GM10266 (cell line): Measurements from ENCODE around the gene ARPC5L.
"Not testable (repeated sequence)": the region's sequence is repeated elsewhere in the genome, so short reads cannot be mapped to it uniquely, and the experiment has no call there.

Source experiments
- DNase-seq: peaks from one replicate; pipeline ENCODE4 v3.0.0; 2012; ENCODE audit errors: extremely low spot score
- TF ChIP-seq, protein P1 (sequence below): IDR thresholded peaks from 2 replicates; pipeline ENCODE4 v1.5.1; 2012; ENCODE audit warnings: mild to moderate bottlenecking, low read depth; ENCODE audit not compliant: control insufficient read depth, insufficient read depth; ENCODE audit errors: missing control alignments

ARPC5L gene

DNA sequence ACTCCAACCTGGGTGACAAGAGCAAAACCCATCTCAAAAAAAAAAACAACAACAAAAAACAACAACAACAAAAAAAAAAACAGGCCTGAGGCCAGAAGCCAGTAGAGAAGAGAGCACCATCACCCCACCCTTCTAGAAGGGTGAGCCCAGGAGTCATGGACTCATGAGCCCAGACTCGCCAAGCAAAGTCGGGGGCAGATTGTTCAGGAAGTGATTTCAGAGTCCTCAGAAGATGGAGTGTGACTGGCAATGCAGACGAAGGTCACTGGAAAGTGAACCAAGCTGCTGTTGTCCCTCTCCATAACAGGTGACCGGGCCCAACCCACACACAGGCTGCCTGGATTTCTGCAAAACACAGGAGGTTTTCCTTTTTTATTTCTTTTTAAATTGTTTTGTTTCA, 17.6 kb upstream of the ARPC5L start:
- TF ChIP-seq, protein P1, sequence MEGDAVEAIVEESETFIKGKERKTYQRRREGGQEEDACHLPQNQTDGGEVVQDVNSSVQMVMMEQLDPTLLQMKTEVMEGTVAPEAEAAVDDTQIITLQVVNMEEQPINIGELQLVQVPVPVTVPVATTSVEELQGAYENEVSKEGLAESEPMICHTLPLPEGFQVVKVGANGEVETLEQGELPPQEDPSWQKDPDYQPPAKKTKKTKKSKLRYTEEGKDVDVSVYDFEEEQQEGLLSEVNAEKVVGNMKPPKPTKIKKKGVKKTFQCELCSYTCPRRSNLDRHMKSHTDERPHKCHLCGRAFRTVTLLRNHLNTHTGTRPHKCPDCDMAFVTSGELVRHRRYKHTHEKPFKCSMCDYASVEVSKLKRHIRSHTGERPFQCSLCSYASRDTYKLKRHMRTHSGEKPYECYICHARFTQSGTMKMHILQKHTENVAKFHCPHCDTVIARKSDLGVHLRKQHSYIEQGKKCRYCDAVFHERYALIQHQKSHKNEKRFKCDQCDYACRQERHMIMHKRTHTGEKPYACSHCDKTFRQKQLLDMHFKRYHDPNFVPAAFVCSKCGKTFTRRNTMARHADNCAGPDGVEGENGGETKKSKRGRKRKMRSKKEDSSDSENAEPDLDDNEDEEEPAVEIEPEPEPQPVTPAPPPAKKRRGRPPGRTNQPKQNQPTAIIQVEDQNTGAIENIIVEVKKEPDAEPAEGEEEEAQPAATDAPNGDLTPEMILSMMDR, result no peak
- DNase-seq, result no peak

DNA sequence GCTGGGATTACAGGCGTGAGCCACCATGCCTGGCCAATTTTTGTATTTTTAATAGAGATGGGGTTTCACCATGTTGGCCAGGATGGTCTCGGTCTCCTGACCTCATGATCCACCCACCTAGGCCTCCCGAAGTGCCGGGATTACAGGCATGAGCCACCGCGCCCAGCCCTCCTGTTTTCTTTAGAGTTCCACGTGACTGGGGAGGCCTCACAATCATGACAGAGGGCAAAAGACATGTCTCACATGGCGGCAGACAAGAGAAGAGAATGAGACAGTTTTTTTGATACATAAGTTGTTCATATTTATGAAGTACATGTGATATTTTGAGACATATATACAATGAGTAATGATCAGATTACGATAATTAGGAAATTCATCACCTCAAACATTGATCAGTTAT, 15.5 kb upstream of the ARPC5L start:
- not testable (repeated sequence) for DNase-seq

DNA sequence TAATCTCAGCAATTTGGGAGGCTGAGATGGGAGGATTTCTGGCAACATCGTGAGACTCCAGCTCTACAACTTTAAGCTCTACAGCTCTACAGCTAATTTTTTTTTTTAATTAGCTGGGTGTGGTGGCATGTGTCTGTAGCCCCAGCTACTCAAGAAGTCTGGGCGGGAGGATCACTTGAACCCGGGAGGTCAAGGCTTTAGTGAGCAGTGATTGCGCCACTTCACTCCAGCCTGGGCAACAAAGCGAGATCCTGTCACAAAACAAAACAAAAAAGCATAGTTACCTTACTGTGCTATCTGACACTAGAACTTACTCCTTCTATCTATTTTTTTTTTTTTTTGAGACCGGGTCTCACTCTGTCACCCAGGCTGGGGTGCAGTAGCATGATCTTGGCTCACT, 15.0 kb upstream of the ARPC5L start:
- TF ChIP-seq, protein P1, result no peak
- DNase-seq, result no peak

DNA sequence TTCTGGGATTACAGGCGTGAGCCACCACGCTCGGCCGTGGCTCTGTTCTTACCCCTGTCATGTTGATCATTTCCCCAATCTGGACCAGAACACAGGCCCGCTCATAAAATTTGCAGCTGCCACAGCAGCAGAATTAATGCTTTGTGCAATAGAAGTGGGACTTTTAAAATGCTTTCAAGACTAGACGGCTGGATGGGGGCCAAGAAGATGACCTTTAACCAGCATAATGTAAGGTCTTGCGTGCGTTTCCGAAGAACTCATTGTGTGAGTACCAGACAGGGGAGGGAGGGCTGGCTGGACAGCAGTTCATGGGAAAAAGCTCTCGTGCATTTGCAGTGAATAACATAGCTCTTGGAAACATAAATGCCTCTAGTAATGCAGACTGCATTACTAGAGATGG, 12.1 kb upstream of the ARPC5L start:
- TF ChIP-seq, protein P1, result no peak
- DNase-seq, result no peak

DNA sequence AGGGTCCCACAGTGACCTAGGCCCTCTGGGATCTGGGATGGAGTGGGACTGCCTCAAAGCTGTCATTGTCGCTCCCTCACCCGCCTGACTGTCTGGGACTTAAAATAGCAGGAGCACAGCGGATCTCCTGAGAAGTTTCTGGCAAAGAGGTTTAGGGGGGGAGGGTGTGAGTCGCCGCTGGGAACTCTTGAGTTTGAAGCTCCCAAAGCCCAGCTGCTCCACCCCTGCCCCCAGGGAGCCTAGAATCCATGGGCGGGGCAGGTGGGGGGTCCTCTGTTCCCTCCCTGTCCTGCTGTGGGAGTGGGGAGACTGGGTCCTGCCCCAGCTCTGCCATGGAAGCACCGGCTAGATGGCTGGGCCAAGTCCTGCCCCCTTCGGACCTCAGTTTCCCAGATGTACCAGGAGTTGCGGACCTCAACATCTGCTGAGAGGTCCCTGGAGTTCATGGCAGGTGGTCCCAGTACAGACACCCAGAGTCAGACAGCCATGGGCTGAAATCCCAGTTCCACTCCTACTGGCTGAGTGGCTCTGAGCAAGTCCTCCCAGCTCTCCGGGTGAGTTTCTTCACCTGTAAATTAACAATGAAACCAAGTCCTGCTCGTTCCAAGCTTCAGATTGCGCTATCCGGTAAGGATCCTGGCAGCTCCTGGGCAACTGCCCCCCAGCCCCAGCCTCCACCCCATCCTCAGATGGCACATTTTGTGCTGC, 9.7 kb upstream of the ARPC5L start:
- TF ChIP-seq, protein P1, result no peak
- DNase-seq, result peak; percentile 17

DNA sequence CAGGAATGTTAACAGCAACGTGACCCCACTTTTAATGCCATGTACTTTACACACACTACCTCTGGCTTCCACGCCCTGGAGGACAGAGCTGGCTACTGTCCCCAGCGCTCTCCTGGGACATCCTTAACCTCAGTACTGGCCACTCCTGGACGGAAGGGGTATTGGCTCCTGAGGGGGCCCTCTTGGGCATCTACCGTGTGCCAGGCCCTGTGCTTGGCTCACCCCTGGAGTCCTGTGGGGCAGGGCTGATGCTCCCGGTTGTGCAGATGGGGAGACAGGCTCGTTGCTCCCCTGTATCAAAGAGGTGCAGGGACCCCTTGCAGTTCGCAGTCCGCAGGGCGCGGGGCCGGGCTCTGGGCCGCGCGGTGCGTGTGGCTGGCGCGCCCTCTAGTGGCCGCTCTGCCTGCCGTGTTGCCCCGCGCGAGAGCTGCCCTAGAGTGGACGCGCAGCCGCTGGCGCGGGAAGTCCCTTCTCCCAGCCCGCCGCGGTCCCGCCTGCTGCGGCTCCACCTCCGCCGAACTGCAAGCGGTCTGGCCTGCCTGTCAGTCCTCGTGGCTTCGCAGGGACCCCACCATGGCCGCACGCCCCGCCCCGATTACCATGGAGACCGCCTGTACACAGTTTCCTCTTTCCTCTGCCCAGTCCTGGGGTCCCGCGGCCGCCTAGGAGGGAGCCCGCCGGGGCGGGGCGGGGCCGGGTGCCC, 8.9 kb upstream of the ARPC5L start, which contains the start of gene WDR38:
Gene WDR38, plus strand, starts transcription at position 632 of the 703 bp plus-strand sequence. CDS start 72 bp downstream, outside the sequence.
- peak; percentile 91 for DNase-seq
- TF ChIP-seq, protein P1, result peak; percentile 96

DNA sequence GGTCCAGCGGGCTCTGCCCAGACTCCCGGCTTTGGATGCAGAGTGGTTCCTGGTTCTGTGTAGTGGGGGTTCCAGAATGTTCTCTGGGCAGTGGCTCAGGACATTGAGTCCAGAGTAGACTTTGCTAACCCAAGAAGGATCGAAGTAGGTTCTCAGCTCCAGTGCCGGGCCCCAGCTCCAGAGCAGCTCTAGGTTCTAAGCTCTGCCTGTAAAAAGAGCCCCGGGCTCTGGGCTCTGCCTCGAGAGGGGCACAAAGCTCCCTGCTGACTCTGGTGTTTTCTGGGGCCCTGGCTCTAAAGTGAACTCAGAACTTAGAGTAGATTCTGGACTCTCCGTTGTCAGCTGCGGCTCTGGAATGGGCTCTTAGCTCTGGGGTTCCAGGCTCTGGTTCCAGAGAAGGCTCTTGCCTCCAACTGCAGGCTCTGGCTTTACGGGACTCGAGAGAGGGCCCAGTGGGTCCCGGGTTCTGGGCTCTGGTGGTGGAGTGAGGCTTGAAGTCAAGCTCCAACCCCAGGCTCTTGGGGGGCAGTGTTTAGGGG, 8.3 kb upstream of the ARPC5L start:
- TF ChIP-seq, protein P1, result no peak
- DNase-seq, result no peak
